Glomerular endothelial cell (primary cell): ENCODE data around the gene RRN3. TPM values are rescaled to one million over a fixed set of nuclear protein-coding genes. Genes with fewer than 3 reads are reported as not detected.
"Not testable (repeated sequence)": the region's sequence is repeated elsewhere in the genome, so short reads cannot be mapped to it uniquely, and the experiment has no call there.

Source experiments
- DNase-seq: peaks from one replicate; pipeline ENCODE4 v3.0.0-alpha.2; 2011; ENCODE audit warnings: low read depth, low spot score; ENCODE audit errors: extremely low read depth
- total RNA-seq: library from RNA; depleted of rRNA; stranded (reverse); fragments of >200 nt; gene quantifications from 2 replicates; pipeline ENCODE4 v1.2.3, GENCODE V29; 2015

Gene RRN3
- total RNA-seq, 1 donor from 2014 or later, result 28.3 TPM

GRCh38 chr16:15029749-15030148 is 64.3 kb downstream of the RRN3 start:
- not testable (repeated sequence) for DNase-seq

- not testable (repeated sequence) for DNase-seq
These were observed 65.0 kb downstream of the RRN3 start for GRCh38 chr16:15028801-15029698.

DNA sequence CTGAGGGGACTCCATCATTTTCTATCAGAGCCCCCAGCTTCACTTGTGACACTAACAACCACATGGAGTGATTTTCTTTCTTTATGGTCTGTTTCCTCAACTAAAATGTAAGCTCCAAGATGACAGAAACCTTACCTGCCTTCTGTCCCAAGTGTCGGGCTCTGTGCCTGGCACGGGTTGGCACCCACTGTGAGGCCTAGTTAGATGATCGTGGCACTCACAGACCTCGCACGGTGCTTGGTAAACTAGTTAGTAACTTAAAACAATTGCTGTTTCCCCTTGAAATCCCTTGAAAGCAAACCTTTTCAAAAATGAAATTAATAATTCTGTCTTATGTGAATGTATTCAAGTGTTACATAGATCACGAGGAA is 65.7 kb downstream of the RRN3 start:
- DNase-seq, result not testable (repeated sequence)

GRCh38 chr16:15027503-15028344 is 66.3 kb downstream of the RRN3 start:
- not testable (repeated sequence) for DNase-seq

GRCh38 chr16:15027051-15027450 is 67.0 kb downstream of the RRN3 start:
- DNase-seq, result not testable (repeated sequence)

- not testable (repeated sequence) for DNase-seq
These were observed 68.7 kb downstream of the RRN3 start for GRCh38 chr16:15025234-15025951.

GRCh38 chr16:15024858-15025199 is 69.2 kb downstream of the RRN3 start:
- not testable (repeated sequence) for DNase-seq

GRCh38 chr16:15023381-15024077 is 70.5 kb downstream of the RRN3 start:
- DNase-seq, result not testable (repeated sequence)

DNA sequence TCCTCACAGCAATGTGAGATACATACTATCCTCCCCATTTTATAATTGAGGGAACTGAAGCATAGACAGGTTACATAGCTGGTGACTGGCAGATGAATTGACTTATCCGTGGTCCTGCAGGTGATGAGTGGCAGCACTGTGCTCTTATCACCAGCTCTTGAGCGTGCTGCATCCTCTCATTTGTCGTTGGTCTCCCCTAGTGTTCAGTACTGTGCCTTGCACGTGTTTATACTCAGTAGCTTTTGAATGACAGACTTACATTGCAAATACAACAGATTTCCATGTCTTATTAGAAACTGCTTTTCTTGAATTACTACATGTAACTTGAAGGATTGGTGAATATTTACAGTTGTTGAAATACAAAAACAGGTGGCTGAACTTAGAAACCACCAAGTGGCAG is 71.9 kb downstream of the RRN3 start:
- not testable (repeated sequence) for DNase-seq

DNA sequence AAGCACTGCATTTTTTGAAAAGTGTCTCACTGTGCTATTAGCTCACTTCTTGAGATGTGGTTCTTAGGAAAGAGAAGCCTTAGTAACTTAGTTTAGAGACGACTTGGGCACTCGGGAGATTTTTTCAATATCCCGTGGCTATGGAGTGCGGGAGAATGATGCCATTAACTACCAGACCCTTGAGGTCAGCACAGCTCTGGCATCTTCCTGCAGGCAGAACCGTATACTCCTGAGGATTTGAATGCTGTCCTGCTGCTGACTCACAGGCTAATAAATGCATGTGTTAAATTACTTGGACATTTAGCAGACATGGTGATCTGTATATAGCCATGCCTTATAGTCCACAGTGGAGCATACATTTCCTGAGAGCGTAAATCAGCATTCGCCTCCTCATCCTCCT is 72.6 kb downstream of the RRN3 start:
- DNase-seq, result not testable (repeated sequence)

DNA sequence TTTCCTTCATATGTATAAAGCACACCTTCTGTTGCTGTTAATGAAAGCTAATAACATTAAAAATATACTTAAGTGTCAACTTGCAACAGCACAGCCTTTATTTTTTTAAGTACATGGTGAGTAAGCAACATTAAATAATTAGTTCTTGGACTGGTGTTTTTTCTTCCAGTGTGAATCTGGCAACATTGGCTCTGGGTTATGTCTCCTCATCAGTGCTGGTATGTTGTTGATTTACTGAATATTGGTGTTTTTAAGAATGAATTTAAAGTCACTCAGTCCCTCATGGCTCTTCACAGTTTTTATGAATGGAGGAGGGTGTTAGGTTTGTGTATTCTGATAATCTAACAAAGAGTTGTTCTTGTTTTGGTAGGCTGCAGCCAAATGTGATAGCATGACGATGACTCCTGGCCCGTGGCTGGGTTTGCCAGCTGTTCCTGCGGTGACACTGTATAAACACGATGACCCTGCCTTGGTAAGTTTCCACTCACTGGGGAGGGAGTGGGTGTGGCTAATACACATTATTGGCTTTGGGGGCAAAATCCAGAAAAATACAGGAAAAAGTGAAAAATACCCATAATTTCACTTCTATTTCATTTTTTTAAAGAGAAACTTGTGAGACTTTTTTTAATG is 77.0 kb downstream of the RRN3 start:
- not testable (repeated sequence) for DNase-seq

GRCh38 chr16:15016354-15016753 is 77.7 kb downstream of the RRN3 start:
- DNase-seq, result not testable (repeated sequence)

- DNase-seq, result not testable (repeated sequence)
These were observed 78.4 kb downstream of the RRN3 start for GRCh38 chr16:15015671-15016070.

GRCh38 chr16:15012941-15013340 is 81.1 kb downstream of the RRN3 start:
- DNase-seq, result not testable (repeated sequence)

Other genes with a start within 250 kb of the RRN3 start
- 21.6 and 34.2 TPM in 2 replicates for gene NPIPA1, start 156.8 kb downstream of the RRN3 start, total RNA-seq
- gene PDXDC1, start 119.2 kb downstream of the RRN3 start, total RNA-seq, result 44.5 and 71.3 TPM in 2 replicates
- 109 and 117 TPM in 2 replicates for gene NTAN1, start 38.2 kb downstream of the RRN3 start, total RNA-seq